Measurements from ENCODE around the gene LRCH4.

DNA sequence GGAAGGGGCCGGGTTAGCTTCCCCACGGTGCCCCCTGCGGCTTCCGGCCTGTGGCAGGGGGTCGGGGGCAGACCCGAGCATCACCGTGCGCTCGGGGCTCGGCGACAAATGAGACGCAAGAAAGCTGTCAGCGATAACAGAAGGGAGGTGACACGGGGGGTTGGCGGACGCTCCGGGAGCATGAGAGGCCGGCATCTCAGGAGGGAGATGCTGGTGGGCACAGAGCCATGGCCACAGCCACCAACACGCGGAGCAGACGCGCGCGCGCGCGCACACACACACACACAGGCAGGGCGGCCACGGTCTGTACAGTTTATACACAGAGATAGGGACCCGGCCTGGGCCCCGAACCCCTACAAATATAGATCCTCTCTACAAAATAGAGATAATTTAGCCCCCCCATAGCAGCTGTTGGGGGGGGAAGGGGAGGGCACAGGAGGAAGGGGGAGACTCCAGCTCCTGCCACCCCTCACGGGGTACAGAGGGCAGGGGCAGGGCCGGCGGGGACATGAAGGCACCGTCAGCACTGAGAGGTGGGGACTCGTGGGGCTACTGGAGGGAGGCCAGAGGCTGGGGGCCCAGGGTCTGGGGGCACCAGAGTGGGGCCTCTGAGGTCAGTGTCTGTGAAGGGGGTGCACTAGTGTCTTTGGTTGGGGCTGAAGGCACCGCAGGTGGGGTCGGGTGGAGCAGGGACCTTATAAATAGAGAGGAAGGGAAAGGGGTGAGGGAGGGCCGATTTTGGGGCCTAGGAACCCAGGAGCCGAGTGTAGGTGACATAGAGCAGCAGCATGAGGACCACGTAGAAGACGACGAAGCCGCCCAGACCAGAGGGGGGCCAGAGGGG lies 11.3 kb downstream of the LRCH4 start:
- TF ChIP-seq JUN (IDR thresholded peaks at IDR 0.05) (no peak), POLR2A (IDR thresholded peaks at IDR 0.05; ENCODE audit: low read length) (no peak), RCOR1 (IDR thresholded peaks at IDR 0.05; ENCODE audit: low read depth, low read length) (no peak), SREBF2 (IDR thresholded peaks at IDR 0.05) (no peak), EP300 (IDR thresholded peaks at IDR 0.05) (no peak), NFE2L2 (conservative IDR thresholded peaks at IDR 0.05; ENCODE audit: low read length) (no peak)
- TF ChIP-seq, protein P1, sequence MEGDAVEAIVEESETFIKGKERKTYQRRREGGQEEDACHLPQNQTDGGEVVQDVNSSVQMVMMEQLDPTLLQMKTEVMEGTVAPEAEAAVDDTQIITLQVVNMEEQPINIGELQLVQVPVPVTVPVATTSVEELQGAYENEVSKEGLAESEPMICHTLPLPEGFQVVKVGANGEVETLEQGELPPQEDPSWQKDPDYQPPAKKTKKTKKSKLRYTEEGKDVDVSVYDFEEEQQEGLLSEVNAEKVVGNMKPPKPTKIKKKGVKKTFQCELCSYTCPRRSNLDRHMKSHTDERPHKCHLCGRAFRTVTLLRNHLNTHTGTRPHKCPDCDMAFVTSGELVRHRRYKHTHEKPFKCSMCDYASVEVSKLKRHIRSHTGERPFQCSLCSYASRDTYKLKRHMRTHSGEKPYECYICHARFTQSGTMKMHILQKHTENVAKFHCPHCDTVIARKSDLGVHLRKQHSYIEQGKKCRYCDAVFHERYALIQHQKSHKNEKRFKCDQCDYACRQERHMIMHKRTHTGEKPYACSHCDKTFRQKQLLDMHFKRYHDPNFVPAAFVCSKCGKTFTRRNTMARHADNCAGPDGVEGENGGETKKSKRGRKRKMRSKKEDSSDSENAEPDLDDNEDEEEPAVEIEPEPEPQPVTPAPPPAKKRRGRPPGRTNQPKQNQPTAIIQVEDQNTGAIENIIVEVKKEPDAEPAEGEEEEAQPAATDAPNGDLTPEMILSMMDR (IDR thresholded peaks at IDR 0.05), result no peak

Data from A549 (cell line).